ENCODE results near the gene COASY.
"Not testable (repeated sequence)": the region's sequence is repeated elsewhere in the genome, so short reads cannot be mapped to it uniquely, and the experiment has no call there.

The COASY gene

GRCh38 chr17:42553161-42553818 lies 8.7 kb upstream of the COASY start:
- DNase-seq (ENCODE audit: low read depth), result no peak

GRCh38 chr17:42553866-42554249 lies 8.1 kb upstream of the COASY start:
- no peak for DNase-seq (ENCODE audit: low read depth)

GRCh38 chr17:42554250-42555121 lies 7.5 kb upstream of the COASY start:
- peak; percentile 58 for DNase-seq (ENCODE audit: low read depth)

- DNase-seq (ENCODE audit: low read depth), result no peak
Measured at GRCh38 chr17:42555122-42555622, 6.8 kb upstream of the COASY start.

- DNase-seq (ENCODE audit: low read depth), result not testable (repeated sequence)
Measured at GRCh38 chr17:42555961-42556617, 5.9 kb upstream of the COASY start.

GRCh38 chr17:42559075-42559474 lies 2.9 kb upstream of the COASY start:
- DNase-seq (ENCODE audit: low read depth), result no peak

- no peak for DNase-seq (ENCODE audit: low read depth)
Measured at GRCh38 chr17:42560246-42560645, 1.7 kb upstream of the COASY start.

GRCh38 chr17:42562388-42563142 lies 617 bp downstream of the COASY start:
- DNase-seq (ENCODE audit: low read depth), result no peak

GRCh38 chr17:42563143-42563509 lies 1.2 kb downstream of the COASY start:
- DNase-seq (ENCODE audit: low read depth), result no peak

GRCh38 chr17:42563543-42563942 lies 1.6 kb downstream of the COASY start:
- no peak for DNase-seq (ENCODE audit: low read depth)

GRCh38 chr17:42563950-42564349 lies 2.0 kb downstream of the COASY start:
- DNase-seq (ENCODE audit: low read depth), result no peak

GRCh38 chr17:42564815-42565522 lies 3.0 kb downstream of the COASY start:
- no peak for DNase-seq (ENCODE audit: low read depth)

GRCh38 chr17:42565523-42566214 lies 3.7 kb downstream of the COASY start:
- DNase-seq (ENCODE audit: low read depth), result no peak

GRCh38 chr17:42566215-42566882 lies 4.4 kb downstream of the COASY start:
- no peak for DNase-seq (ENCODE audit: low read depth)

- DNase-seq (ENCODE audit: low read depth), result peak; percentile 90
Measured at GRCh38 chr17:42566883-42567573, 5.1 kb downstream of the COASY start, which contains the start of gene MLX. TSS of gene MLX (plus strand) at chr17:42567100. CDS start at chr17:42567125, 25 bp downstream.

- DNase-seq (ENCODE audit: low read depth), result no peak
Measured at GRCh38 chr17:42568341-42569111, 6.6 kb downstream of the COASY start.

GRCh38 chr17:42571435-42572225 lies 9.7 kb downstream of the COASY start:
- no peak for DNase-seq (ENCODE audit: low read depth)

- DNase-seq (ENCODE audit: low read depth), result no peak
Measured at GRCh38 chr17:42573095-42573494, 11.1 kb downstream of the COASY start.
